SK-N-SH treated with all-trans-retinoic acid at 6 μM for 48 hours (cell line): Measurements from ENCODE around the gene OVCA2.

Experiments
- CREB5 ChIP-seq: fragments of 250-450 bp; sonication (Bioruptor Pico); IDR thresholded peaks from 2 replicates; pipeline ENCODE4 v1.5.1; 2020; ENCODE audit warnings: low read depth, mild to moderate bottlenecking, moderate library complexity
- GLIS3 ChIP-seq: fragments of 250-450 bp; sonication (Bioruptor Pico); IDR thresholded peaks from 2 replicates; pipeline ENCODE4 v1.5.0; 2020; ENCODE audit warnings: mild to moderate bottlenecking, moderate library complexity
- TCF4 ChIP-seq: fragments of 250-450 bp; sonication (Bioruptor Pico); IDR thresholded peaks from 2 replicates; pipeline ENCODE4 v1.8.0; 2021; ENCODE audit warnings: mild to moderate bottlenecking, moderate library complexity, borderline replicate concordance
- TOX ChIP-seq: fragments of 250-450 bp; sonication (Bioruptor Pico); IDR thresholded peaks from 2 replicates; pipeline ENCODE4 v1.8.0; 2021; ENCODE audit warnings: mild to moderate bottlenecking, moderate library complexity, borderline replicate concordance
- ZFP30 ChIP-seq: fragments of 450-650 bp; formaldehyde crosslinking; IDR thresholded peaks from 2 replicates; pipeline ENCODE4 v1.5.0; 2022; ENCODE audit warnings: mild to moderate bottlenecking, moderate library complexity

GRCh38 chr17:2037155-2037554 is 4.7 kb upstream of the OVCA2 start:
- TF ChIP-seq GLIS3 (CRISPR knock-in tag) (no peak), ZFP30 (CRISPR knock-in tag) (no peak), TOX (CRISPR knock-in tag) (no peak), CREB5 (CRISPR knock-in tag) (no peak), TCF4 (CRISPR knock-in tag) (no peak)
